HEK293 (cell line): ENCODE measurements around the gene TMEM132A.

Source experiments
- CTCF ChIA-PET: fragments of 350-600 bp; formaldehyde crosslinking; extraction: SDS; loops from one replicate; lab custom pipeline; 2021; ENCODE audit warnings: antibody characterized with exemption; lab: Yijun Ruan, JAX
- POLR2A ChIA-PET: fragments of 300-600 bp; formaldehyde crosslinking; extraction: SDS; loops from one replicate; lab custom pipeline; 2020; ENCODE audit warnings: antibody characterized with exemption, inconsistent platforms; lab: Yijun Ruan, JAX
- H3K27ac ChIP-seq: fragments of 200-500 bp; sonication (Bioruptor generic); 2 replicates; pipeline ENCODE4 v1.5.1; 2014; ENCODE audit warnings: low read depth, low read length, control low read depth, inconsistent platforms; ENCODE audit errors: extremely low read depth
- H3K36me3 ChIP-seq, 2 experiments: fragments of 200-500 bp in 1 of 2; sonication (Bioruptor generic) in 1 of 2; 1 replicate in 1 of 2; 2 replicates in 1 of 2; pipeline ENCODE4 v1.5.1; 2014 to 2017; ENCODE audit warnings: inconsistent platforms in 2 of 2, low read length in 2 of 2; ENCODE audit not compliant: control insufficient read depth in 2 of 2, insufficient read depth in 1 of 2
- H3K4me1 ChIP-seq: fragments of 200-500 bp; sonication (Bioruptor generic); 2 replicates; pipeline ENCODE4 v1.5.1; 2014; ENCODE audit warnings: mild to moderate bottlenecking, low read length, inconsistent platforms; ENCODE audit not compliant: control insufficient read depth, insufficient read depth
- H3K4me3 ChIP-seq: 2 replicates; pipeline ENCODE4 v1.5.1; 2011; ENCODE audit warnings: low read depth, mild to moderate bottlenecking, control low read depth, low read length, moderate library complexity
- H3K9me3 ChIP-seq: fragments of 200-500 bp; sonication (Bioruptor generic); 2 replicates; pipeline ENCODE4 v1.5.1; 2014; ENCODE audit warnings: low read depth, low read length, inconsistent platforms; ENCODE audit not compliant: control insufficient read depth, insufficient read depth
- EGR2 ChIP-seq: fragments of 450-650 bp; formaldehyde crosslinking; IDR thresholded peaks from 2 replicates; pipeline ENCODE4 v1.5.1; 2016; ENCODE audit warnings: low read depth, missing biosample characterization, missing genetic modification characterization
- GLI4 ChIP-seq: fragments of 450-650 bp; formaldehyde crosslinking; IDR thresholded peaks from 2 replicates; pipeline ENCODE4 v1.5.1; 2016; ENCODE audit warnings: missing biosample characterization, missing genetic modification characterization
- HOXD13 ChIP-seq: sonication (generic); formaldehyde crosslinking; IDR thresholded peaks from 2 replicates; pipeline ENCODE4 v1.8.0; 2022; ENCODE audit warnings: missing genetic modification reagents, borderline replicate concordance
- IKZF3 ChIP-seq: fragments of 450-650 bp; IDR thresholded peaks from 2 replicates; pipeline ENCODE4 v1.5.0; 2018; ENCODE audit warnings: missing biosample characterization, mild to moderate bottlenecking, missing genetic modification characterization, moderate library complexity
- KLF8 ChIP-seq: fragments of 450-650 bp; formaldehyde crosslinking; IDR thresholded peaks from 2 replicates; pipeline ENCODE4 v1.5.1; 2016; ENCODE audit warnings: missing biosample characterization, missing genetic modification characterization
- PATZ1 ChIP-seq: fragments of 450-650 bp; formaldehyde crosslinking; IDR thresholded peaks from 2 replicates; pipeline ENCODE4 v1.5.1; 2016; ENCODE audit warnings: missing biosample characterization, missing genetic modification characterization
- ZFHX2 ChIP-seq: fragments of 450-650 bp; formaldehyde crosslinking; conservative IDR thresholded peaks from 2 replicates; pipeline ENCODE4 v1.5.1; 2016; ENCODE audit warnings: missing biosample characterization, missing genetic modification characterization
- ZFP3 ChIP-seq: fragments of 450-650 bp; formaldehyde crosslinking; IDR thresholded peaks from 2 replicates; pipeline ENCODE4 v1.5.1; 2016; ENCODE audit warnings: low read depth, missing biosample characterization, missing genetic modification characterization
- ZNF214 ChIP-seq: fragments of 450-650 bp; formaldehyde crosslinking; IDR thresholded peaks from 2 replicates; pipeline ENCODE4 v1.5.1; 2017; ENCODE audit warnings: missing biosample characterization, mild to moderate bottlenecking, missing genetic modification characterization, borderline replicate concordance
- ZNF223 ChIP-seq: fragments of 450-650 bp; formaldehyde crosslinking; IDR thresholded peaks from 2 replicates; pipeline ENCODE4 v1.5.1; 2016; ENCODE audit warnings: missing biosample characterization, missing genetic modification characterization
- ZNF302 ChIP-seq: fragments of 450-650 bp; formaldehyde crosslinking; IDR thresholded peaks from 2 replicates; pipeline ENCODE4 v1.5.1; 2016; ENCODE audit warnings: missing biosample characterization, missing genetic modification characterization, low read depth
- ZNF514 ChIP-seq: fragments of 450-650 bp; formaldehyde crosslinking; IDR thresholded peaks from 2 replicates; pipeline ENCODE4 v1.5.1; 2016; ENCODE audit warnings: missing biosample characterization, missing genetic modification characterization
- ZNF549 ChIP-seq: fragments of 450-650 bp; IDR thresholded peaks from 2 replicates; pipeline ENCODE4 v1.5.1; 2018; ENCODE audit warnings: missing biosample characterization, missing genetic modification characterization, mild to moderate bottlenecking, inconsistent platforms, moderate library complexity
- ZNF555 ChIP-seq: fragments of 450-650 bp; formaldehyde crosslinking; conservative IDR thresholded peaks from 2 replicates; pipeline ENCODE4 v1.5.1; 2017; ENCODE audit warnings: missing biosample characterization, mild to moderate bottlenecking, missing genetic modification characterization, inconsistent platforms
- ZNF580 ChIP-seq: fragments of 450-650 bp; formaldehyde crosslinking; IDR thresholded peaks from 2 replicates; pipeline ENCODE4 v1.5.1; 2016; ENCODE audit warnings: missing biosample characterization, missing genetic modification characterization
- ZNF600 ChIP-seq: fragments of 450-650 bp; formaldehyde crosslinking; IDR thresholded peaks from 2 replicates; pipeline ENCODE4 v1.5.1; 2016; ENCODE audit warnings: missing biosample characterization, missing genetic modification characterization
- ZNF658 ChIP-seq: fragments of 450-650 bp; formaldehyde crosslinking; IDR thresholded peaks from 2 replicates; pipeline ENCODE4; 2016; ENCODE audit warnings: missing biosample characterization, missing genetic modification characterization
- ZNF660 ChIP-seq: fragments of 450-650 bp; IDR thresholded peaks from 2 replicates; pipeline ENCODE4 v1.5.1; 2018; ENCODE audit warnings: missing biosample characterization, mild to moderate bottlenecking, missing genetic modification characterization
- ZNF747 ChIP-seq: fragments of 450-650 bp; formaldehyde crosslinking; IDR thresholded peaks from 2 replicates; pipeline ENCODE4 v1.5.1; 2016; ENCODE audit warnings: missing biosample characterization, missing genetic modification characterization
- ZNF792 ChIP-seq: fragments of 450-650 bp; formaldehyde crosslinking; IDR thresholded peaks from 2 replicates; pipeline ENCODE4 v1.5.1; 2016; ENCODE audit warnings: missing biosample characterization, missing genetic modification characterization
- TF ChIP-seq, protein P1 (sequence below): fragments of 450-650 bp; formaldehyde crosslinking; IDR thresholded peaks from 2 replicates; pipeline ENCODE4 v1.5.1; 2017; ENCODE audit warnings: missing biosample characterization, missing genetic modification characterization
- TF ChIP-seq, protein P2 (sequence below): fragments of 450-650 bp; formaldehyde crosslinking; IDR thresholded peaks from 2 replicates; pipeline ENCODE4 v1.5.1; 2016; ENCODE audit warnings: missing biosample characterization, missing genetic modification characterization
- TF ChIP-seq, protein P3 (sequence below): fragments of 450-650 bp; formaldehyde crosslinking; IDR thresholded peaks from 2 replicates; pipeline ENCODE4 v1.5.1; 2016; ENCODE audit warnings: missing biosample characterization, missing genetic modification characterization

Gene TMEM132A

DNA sequence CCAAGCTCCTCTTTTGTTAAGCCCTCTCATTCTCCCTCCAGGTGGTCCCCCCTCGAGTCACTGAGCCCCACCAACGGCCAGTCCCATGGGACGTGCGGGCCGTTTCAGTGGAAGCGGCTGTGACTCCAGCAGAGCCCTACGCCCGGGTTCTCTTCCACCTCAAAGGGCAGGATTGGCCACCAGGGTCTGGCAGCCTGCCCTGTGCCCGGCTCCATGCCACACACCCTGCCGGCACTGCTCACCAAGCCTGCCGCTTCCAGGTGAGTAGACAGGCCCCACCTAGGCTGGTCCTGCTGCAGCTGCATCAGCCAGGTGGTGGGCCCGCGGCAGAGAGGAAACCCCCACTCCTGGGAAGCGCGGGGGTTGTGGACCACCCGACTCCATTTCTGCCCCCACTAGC is 3.3 kb downstream of the TMEM132A start:
- H3K27ac ChIP-seq = no peak overlapping the region
- TF ChIP-seq ZNF600 (tag by site-specific recombination) = no peak
- POLR2A ChIA-PET = interaction anchor here (1.5 kb wide), 1 partner anchor 22 kb away, joined by 5 read pairs; the partner anchor contains the start of gene PRPF19
- peaks cover 0 to 70% of the 10 kb centered on the region in 2 experiments; a peak in 1 of 3 replicates for H3K36me3 ChIP-seq
- H3K9me3 ChIP-seq = no peaks in the 10 kb centered on the region
- no peak overlapping the region for H3K4me3 ChIP-seq
- no peaks in the 10 kb centered on the region for H3K4me1 ChIP-seq
- CTCF ChIA-PET = interaction anchor here (0.6 to 1.0 kb wide), 3 partner anchors 28 to 259 kb away, joined by 3 read pairs; no protein-coding TSS in a partner anchor

DNA sequence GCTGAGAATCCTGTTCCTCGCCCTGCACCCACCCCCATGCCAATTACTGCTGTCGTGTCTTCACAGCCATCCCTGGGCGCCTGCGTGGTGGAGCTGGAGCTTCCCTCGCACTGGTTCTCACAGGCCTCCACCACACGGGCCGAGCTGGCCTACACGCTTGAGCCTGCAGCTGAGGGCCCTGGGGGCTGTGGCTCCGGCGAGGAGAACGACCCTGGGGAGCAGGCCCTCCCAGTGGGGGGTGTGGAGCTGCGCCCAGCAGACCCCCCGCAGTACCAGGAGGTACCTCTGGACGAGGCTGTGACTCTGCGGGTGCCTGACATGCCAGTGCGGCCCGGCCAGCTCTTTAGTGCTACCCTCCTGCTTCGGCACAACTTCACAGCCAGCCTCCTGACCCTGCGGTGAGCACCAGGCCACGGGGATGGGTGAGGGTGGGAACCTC is 4.3 kb downstream of the TMEM132A start:
- ChIA-PET CTCF (interaction anchor here (0.7 kb wide), 2 partner anchors 16 to 41 kb away, joined by 3 read pairs; no protein-coding TSS in a partner anchor), POLR2A (interaction anchor here (1.3 to 2.1 kb wide), 2 partner anchors 11 to 15 kb away, joined by 6 to 8 read pairs; partner anchors contain the start of gene TMEM109)
- H3K27ac ChIP-seq = no peak overlapping the region
- no peaks in the 10 kb centered on the region for H3K4me1 ChIP-seq
- no peaks in the 10 kb centered on the region for H3K9me3 ChIP-seq
- H3K4me3 ChIP-seq = no peak overlapping the region
- H3K36me3 ChIP-seq = peaks cover 0 to 67% of the 10 kb centered on the region in 2 experiments; a peak in 1 of 3 replicates
- TF ChIP-seq EGR2 (tag by site-specific recombination) (no peak), ZNF747 (no peak), ZNF658 (tag by site-specific recombination) (no peak), HOXD13 (CRISPR knock-in tag) (no peak), ZNF555 (tag by site-specific recombination) (no peak), ZFP3 (tag by site-specific recombination) (no peak), ZNF514 (tag by site-specific recombination) (no peak), ZNF580 (tag by site-specific recombination) (no peak), IKZF3 (no peak), ZNF660 (tag by site-specific recombination) (no peak), ZNF792 (no peak), GLI4 (tag by site-specific recombination) (no peak), ZNF549 (tag by site-specific recombination) (no peak)

GRCh38 chr11:60929764-60930163 is 5.5 kb downstream of the TMEM132A start:
- H3K27ac ChIP-seq = no peak overlapping the region
- POLR2A ChIA-PET = interaction anchor here (1.3 to 2.1 kb wide), 2 partner anchors 10 to 16 kb away, joined by 6 to 8 read pairs; partner anchors contain the start of gene TMEM109
- no peaks in the 10 kb centered on the region for H3K4me1 ChIP-seq
- H3K36me3 ChIP-seq = peaks cover 0 to 78% of the 10 kb centered on the region in 2 experiments; a peak in 1 of 3 replicates
- CTCF ChIA-PET = no interaction called here
- no peak overlapping the region for H3K4me3 ChIP-seq
- no peaks in the 10 kb centered on the region for H3K9me3 ChIP-seq
- peak; percentile 77 for TF ChIP-seq ZFHX2 (tag by site-specific recombination)
- TF ChIP-seq, protein P1, sequence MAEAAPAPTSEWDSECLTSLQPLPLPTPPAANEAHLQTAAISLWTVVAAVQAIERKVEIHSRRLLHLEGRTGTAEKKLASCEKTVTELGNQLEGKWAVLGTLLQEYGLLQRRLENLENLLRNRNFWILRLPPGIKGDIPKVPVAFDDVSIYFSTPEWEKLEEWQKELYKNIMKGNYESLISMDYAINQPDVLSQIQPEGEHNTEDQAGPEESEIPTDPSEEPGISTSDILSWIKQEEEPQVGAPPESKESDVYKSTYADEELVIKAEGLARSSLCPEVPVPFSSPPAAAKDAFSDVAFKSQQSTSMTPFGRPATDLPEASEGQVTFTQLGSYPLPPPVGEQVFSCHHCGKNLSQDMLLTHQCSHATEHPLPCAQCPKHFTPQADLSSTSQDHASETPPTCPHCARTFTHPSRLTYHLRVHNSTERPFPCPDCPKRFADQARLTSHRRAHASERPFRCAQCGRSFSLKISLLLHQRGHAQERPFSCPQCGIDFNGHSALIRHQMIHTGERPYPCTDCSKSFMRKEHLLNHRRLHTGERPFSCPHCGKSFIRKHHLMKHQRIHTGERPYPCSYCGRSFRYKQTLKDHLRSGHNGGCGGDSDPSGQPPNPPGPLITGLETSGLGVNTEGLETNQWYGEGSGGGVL (tag by site-specific recombination) = no peak
- TF ChIP-seq, protein P2, sequence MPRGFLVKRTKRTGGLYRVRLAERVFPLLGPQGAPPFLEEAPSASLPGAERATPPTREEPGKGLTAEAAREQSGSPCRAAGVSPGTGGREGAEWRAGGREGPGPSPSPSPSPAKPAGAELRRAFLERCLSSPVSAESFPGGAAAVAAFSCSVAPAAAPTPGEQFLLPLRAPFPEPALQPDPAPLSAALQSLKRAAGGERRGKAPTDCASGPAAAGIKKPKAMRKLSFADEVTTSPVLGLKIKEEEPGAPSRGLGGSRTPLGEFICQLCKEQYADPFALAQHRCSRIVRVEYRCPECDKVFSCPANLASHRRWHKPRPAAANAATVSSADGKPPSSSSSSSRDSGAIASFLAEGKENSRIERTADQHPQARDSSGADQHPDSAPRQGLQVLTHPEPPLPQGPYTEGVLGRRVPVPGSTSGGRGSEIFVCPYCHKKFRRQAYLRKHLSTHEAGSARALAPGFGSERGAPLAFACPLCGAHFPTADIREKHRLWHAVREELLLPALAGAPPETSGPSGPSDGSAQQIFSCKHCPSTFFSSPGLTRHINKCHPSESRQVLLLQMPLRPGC (tag by site-specific recombination) = no peak
- no peak for TF ChIP-seq ZNF214 (tag by site-specific recombination)
- TF ChIP-seq ZNF302 (tag by site-specific recombination) = no peak
- no peak for TF ChIP-seq PATZ1
- TF ChIP-seq, protein P3, sequence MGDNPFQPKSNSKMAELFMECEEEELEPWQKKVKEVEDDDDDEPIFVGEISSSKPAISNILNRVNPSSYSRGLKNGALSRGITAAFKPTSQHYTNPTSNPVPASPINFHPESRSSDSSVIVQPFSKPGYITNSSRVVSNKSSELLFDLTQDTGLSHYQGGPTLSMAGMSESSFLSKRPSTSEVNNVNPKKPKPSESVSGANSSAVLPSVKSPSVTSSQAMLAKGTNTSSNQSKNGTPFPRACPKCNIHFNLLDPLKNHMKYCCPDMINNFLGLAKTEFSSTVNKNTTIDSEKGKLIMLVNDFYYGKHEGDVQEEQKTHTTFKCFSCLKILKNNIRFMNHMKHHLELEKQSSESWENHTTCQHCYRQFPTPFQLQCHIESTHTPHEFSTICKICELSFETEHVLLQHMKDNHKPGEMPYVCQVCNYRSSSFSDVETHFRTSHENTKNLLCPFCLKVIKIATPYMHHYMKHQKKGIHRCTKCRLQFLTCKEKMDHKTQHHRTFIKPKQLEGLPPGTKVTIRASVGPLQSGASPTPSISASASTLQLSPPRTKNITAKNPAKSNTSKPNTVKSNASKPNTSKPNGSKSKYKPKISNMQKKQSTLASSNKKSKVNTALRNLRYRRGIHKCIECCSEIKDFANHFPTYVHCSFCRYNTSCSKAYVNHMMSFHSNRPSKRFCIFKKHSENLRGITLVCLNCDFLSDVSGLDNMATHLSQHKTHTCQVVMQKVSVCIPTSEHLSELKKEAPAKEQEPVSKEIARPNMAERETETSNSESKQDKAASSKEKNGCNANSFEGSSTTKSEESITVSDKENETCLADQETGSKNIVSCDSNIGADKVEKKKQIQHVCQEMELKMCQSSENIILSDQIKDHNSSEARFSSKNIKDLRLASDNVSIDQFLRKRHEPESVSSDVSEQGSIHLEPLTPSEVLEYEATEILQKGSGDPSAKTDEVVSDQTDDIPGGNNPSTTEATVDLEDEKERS (tag by site-specific recombination) = no peak
- peak; percentile 81 for TF ChIP-seq EGR2 (tag by site-specific recombination)
- TF ChIP-seq ZNF223 = no peak
- TF ChIP-seq KLF8 (tag by site-specific recombination) = no peak
